LHCN-M2 (cell line): ENCODE measurements around the gene AGMO. TPM values are rescaled to one million over a fixed set of nuclear protein-coding genes. Genes with fewer than 3 reads are reported as not detected.
A peak's percentile ranks its signal among the peaks of the same experiment; 100 is the strongest.

Experiments used
- DNase-seq: peaks from one replicate; pipeline ENCODE4 v3.0.0-alpha.2; 2012; ENCODE audit warnings: low read depth
- total RNA-seq: library from RNA; depleted of rRNA; stranded (reverse); fragments of >200 nt; gene quantifications from 2 replicates; pipeline ENCODE4 v1.2.3, GENCODE V29; 2014

AGMO gene
- total RNA-seq, 1 experiment from 2014 or later, result not detected

DNA sequence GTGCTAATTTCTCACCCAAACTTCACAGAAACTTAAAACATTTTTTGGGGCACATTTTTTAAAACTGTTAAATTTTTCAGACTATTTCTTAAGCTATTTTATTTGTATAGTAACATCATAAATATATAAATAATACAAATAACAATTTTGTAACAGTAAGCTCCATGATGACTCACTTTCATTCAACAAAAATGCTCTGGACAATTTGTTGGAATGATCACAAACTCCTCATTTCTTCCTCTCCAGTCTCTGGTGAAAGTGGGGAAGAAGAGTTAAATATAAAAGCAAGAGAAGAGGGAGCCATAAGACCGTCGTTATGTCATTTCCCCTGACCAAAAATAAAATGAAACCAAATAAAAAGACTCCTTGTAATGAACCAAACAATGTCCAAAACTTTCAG lies 162.4 kb downstream of the AGMO start:
- DNase-seq, result peak; percentile 43

DNA sequence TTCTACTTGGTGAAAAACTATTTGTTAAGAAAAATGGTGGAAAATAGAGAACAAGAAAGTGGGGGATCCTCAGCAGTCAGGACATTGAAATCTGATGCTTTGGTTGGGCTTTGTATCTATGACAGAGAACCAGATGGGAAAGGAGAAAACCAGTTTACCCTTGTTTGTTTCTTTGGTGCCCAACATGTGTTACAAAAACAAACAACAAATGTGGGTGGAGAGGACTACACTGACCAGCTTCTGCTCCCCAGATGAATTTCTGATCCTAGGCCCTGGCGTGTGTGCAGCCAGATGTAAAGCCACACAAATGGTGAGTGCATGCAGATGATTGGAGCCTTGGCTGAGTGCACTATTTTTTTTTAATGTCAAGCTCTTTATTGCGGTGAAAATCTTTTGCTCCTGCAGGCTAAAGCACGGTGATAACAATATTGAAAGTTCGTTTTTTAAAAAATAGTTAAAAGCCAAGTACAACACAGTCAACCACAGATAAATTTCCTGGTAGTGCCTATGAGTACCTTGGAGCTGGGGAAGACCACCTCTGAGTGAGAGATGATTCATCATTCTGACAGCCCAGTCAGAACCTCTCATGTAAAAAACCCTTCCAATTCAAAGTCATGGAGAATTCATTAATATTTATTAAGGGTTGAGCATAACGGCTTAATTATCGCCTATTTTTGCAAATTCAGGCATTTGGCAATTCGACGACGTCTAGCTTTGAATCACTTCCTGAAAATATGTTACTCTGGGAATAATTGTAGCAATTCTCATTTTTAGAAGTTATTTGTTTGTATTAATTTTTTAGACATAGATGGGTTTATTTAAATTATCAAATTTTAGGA lies 163.7 kb downstream of the AGMO start:
- peak; percentile 11 for DNase-seq

DNA sequence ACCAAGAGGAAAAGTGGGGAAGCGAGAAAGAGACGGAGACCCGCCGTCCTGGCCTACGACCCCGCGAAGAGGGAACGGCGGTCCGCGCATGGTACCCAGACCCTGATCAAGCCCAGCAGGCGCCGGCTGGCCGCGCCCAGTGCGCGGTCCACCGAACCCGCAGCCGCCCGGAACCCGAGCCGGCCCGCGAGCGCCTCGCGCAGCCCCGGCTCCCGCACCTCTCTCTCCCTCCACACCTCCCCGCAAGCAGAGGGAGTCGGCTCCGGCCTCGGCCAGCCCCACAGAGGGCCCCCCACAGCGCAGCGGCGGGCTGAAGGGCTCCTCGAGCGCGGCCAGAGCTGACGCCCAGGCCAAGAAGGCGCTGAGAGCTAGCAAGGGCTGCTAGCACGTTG lies 164.7 kb downstream of the AGMO start:
- no peak for DNase-seq

DNA sequence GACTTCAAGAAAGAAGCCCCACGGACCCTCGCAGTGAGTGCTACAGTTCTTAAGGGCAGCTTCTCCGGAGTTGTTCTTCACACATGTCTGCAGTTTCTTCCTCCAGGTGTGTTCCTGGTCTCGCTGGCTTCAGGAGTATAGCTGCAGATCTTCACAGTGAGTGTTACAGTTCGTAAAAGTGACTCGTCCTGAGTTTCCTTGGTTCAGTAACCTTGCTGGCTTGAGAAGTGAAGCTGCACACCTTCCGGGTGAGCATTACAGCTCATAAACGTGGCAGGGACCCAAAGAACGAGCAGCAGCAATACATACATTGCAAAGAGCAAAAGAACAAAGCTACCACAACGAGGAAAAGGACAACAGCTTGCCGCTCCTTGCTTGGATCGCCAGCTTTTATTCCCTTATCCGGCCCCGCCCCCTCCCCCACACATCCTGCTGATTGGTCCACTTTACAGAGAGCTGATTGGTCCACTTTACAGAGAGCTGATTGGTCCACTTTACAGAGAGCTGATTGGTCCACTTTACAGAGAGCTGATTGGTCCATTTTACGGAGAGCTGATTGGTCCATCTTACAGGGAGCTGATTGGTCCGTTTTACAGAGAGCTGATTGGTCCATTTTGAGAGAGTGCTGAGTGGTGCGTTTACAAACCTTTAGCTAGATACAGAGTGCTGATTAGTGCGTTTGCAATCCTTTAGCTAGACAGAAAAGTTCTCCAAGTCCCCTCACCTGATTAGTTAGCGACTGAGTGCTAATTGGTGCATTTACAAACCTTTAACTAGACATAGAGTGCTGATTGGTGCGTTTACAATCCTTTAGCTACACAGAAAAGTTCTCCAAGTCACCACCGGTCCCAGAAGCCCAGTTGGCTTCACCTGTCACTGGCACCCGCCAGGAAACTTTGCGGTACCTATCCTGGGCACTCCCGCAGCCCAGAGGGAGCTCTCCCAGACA lies 165.3 kb downstream of the AGMO start:
- DNase-seq, result no peak

DNA sequence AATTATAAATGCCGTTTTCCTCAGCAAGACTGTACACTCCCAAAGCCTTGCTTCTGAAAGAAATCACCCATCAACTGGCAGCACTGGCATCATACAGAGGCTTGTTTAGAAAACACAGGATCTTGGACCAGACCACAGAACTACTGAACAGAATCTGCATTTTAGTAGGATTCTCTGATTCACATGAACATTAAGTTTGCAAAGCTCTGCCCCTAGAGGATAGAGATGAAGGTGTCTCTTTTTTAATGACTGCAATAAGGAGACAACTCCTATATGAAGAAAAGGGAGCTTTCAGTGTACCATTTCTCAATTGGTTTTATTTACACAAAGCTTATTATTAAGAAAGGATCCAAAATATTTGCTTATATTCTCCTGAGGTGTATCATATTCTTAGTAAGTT lies 172.7 kb downstream of the AGMO start:
- DNase-seq, result peak; percentile 16

DNA sequence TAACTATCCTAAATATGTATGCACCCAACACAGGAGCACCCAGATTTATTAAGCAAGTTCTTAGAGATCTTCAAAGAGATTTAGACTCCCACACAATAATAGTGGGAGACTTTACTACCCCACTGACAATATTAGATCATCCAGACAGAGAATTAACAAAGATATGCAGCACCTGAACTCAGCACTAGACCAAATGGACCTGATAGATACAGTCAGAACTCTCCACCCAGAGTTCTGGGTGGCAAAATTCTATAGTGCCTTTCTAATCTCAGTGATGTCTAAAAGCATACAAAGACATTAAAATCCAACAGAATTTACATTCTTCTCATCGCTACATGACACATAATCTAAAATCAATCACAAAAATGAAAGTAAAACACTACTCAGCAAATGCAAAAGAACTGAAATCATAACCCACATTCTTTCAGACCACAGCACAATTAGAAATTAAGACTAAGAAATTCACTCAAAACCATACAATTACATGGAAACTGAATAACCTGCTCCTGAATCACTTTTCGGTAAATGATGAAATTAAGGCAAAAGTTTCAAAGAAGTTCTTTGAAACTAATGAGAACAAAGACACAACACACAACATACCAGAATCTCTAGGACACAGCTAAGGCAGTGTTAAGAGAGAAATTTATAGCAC lies 183.2 kb downstream of the AGMO start:
- no peak for DNase-seq

DNA sequence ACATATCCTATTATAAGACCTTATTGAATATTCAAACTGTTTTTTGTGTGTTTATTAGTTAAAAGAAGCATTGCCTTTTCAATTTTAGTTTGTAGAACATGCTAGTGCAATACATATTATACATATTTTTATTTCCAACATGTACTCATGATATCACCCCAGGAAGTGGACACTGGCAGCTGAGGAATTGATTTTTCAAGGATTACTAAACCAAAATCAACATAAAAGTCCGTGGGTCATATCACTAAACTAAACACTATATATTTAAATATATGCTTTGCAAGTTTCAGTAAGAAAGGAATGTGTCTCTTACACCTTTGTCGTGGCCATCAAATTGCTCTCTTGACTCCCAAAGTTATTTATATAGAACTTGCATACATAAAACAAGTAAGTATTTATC lies 185.2 kb downstream of the AGMO start:
- DNase-seq, result no peak

DNA sequence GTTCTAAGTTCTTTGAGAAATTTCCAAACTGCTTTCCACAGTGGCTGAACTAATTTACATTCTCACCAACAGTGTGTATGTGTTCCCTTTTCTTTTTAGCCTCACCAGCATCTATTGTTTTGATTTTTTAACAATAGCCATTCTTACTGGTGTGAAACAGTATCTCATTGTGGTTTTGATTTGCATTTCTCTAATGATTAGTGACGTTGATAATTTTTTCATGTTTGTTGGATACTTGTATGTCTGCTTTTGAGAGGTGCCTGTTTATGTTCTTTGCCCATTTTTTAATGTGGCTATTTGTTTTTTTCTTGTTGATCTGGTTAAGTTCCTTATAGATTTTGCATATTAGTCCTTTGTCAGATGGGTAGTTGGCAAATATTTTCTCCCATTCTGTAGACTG lies 191.4 kb downstream of the AGMO start:
- no peak for DNase-seq

DNA sequence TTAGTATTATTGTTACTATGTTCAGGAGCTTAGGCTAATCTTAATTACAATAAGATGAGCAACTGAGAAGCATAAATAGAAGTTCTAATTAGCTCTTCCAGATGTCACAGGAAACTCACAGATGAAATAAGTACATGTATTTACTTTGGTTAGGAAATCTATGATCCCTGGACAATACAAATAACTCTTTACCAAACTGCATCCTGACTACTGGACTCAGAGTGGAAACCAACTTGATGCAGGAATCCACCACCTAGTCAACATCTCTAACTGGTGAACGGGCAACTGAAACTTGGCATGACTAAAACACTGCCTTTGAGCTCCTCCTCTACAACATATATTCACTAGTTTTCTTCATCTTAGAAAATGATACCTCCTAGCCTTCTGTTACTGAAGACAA lies 193.2 kb downstream of the AGMO start:
- no peak for DNase-seq

DNA sequence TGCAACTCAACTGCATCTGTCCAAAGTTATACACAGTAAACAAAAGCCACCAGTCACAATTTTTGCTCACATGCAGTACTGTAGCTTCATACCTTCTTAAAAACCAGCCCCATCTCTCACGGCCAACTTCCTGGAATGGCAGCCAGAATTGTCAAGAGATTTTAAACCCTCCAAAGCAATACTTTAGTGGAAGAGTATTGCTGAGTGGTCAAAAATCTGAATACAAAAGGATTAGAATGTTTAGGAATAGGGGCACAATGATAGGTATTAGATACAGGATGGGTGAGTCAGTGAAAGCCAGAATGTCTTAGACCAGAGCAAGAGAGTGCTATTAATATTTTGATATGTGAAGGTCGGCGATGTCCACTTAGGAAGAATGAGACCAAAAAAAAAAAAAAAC lies 193.9 kb downstream of the AGMO start:
- DNase-seq, result no peak

DNA sequence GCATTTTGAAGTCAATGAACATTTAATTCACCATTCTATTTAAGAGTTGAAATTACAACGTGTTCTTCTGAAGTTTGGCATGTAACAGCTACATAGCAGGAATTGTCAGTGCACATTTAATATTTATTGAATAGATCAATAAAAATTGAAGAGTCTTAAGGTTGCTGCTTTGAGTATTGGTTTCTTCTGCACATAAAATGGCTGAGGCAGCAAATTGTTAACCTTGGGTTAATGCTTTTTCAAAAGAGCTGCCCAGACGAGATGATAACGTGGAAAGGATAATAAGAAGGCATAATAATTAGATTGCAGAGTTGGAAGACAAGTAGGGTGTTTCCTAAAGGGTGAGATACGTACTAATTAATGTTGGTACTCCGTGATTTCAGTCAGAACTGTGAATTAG lies 203.7 kb downstream of the AGMO start:
- no peak for DNase-seq

DNA sequence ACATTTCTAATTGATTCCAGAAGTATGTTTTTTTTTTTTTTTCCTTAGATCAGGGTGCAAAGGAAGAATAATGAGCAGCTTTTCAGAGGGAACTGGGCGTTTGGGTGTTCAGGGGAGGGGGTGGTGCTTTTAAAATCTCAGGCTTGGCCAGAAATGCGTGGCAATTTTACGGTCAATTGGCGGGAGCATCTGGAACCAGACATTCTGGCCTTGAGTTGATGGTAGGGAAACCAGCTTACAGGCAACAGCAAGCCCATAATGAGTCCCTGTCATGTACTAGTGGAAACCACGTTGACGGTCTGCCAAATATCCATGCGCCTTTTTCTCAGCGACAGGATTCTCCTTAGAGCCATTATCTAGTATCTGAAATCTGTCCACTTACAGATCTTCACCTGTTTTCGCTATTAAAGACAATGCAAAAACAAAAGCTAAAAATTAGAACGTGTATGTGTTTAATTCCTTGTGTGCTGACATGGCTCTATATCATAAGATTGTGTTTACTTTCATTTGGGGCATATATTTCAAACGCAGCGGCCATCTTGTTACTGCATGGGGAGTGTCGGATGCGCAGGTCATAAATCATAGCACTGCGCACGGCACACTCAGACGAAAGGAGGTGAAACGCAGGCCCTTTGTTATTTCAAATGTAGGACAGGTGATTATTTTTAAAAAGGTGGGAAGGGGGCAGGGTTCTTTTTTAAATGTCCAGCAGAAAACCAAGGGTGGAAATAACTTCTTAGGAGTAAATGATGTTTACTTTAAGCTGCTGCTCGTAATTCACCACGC lies 209.2 kb downstream of the AGMO start:
- no peak for DNase-seq

DNA sequence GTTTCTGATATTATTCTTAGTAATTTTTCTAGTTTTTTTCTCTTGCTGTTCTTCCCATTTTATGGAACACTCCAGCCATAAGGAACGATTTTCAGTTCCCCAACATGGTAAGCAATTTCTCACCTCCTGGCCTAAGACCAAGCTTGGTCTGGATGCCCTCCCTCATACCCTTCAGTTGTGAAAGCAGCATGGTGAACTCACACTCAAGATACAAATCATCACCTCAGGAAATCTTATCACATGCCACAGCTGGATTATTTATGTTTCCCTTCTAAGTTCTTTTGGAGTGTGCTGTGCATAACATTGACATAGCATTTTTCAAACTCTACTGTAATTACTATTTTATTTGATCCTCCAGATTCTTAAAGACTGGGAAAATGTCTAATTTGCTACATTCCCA lies 216.6 kb downstream of the AGMO start:
- DNase-seq, result no peak

DNA sequence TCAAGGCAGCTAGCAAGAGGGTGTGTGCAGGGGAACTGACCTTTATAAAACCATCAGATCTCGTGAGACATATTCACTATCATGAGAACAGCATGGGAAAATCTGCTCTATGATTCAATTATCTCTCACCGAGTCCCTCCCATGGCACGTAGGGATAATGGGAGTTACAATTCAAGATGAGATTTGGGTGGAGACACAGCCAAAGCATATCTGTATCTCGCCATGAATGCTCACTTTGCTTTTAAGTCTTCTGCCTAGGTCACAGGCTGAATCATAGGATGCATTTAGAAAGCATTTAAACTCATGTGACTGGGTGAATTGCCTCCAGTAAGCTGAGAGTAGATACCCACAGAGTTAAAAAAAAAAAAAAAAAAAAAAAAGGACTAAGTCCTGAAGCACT lies 220.0 kb downstream of the AGMO start:
- DNase-seq, result peak; percentile 25

DNA sequence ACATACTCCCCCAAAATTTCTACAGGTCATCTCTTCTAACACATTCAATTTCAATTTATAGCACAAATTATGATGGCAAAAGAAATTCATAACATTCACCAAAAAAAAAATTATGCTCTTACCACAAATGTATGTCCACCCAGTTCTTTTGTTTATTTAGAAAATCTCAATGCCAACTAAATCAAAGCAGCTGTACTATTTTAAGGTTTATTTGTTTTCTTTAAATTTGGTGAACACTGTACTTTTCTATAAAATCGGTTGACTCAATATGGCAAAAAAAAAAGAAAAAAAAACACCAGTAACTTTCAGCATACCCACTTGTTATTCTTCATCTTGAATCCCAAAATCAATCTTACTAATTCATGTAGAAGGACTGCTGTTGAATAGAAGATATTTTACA lies 225.7 kb downstream of the AGMO start:
- DNase-seq, result no peak

DNA sequence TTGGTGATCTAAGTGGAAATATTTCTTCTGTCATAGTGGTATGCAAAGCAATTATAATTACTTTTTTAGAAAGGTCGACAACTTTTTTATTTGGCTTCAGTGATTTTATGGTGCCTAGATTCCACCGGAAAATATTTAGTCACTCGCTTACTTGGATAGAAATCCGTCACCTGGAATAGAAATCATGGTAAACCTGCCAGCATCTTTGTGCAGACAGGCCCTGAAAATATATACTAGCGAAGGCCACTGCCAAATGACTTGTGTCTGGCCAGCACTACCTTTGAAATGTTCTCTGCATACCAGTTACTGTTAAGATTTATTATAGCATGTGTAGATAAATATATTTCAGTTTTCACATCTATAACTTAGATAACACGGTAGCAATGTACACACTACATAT lies 226.4 kb downstream of the AGMO start:
- no peak for DNase-seq

DNA sequence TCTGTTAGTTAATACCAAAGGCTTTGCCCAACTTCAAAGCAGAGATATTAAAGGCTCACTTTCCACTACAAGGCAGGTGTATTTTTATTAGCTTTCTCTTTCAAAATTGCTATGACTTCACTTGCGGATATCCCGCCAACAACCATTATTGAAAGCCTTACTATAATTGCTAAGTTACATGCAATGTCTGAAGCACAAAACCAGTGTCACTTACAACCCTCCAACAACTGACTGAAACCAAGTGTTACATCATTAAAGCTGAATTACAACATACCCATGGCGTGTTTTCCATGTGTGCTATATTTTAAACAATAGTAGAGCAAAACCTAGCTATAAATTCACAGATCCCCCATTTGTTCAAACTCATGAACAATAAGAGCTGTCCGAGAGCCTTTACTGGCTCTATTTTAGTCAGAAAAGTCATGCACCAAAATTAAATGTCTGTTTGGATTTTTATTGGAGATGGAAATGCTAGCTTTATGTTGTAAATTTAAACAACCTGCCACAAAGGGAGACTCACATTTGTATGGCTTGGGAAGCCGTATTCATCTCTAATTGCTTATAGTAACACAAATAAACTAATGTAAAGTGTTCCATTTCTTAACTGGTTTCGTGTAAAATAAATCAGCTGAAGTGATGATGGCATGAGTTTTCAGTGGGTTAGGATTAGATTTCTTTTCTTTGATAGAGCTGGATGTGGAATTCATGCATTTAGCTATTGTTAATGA lies 227.1 kb downstream of the AGMO start:
- no peak for DNase-seq

DNA sequence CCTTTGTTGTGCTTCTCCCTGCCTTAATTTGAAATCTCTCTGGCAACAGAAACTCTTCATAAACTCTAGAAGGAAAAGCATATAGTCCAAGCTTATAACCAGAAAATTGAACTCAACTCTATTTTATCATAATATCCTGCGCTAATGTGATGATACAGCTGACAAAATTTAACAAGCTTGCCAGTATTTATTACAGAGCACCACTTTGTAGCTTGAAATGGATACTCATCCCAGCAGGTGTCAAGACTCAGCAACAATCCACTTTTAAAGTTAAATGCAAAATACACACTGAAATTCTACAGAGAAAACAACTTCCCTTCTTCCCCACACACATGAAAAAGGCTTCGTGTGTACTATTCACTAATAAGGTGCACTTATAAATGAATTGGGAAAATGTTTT lies 228.9 kb downstream of the AGMO start:
- DNase-seq, result no peak

DNA sequence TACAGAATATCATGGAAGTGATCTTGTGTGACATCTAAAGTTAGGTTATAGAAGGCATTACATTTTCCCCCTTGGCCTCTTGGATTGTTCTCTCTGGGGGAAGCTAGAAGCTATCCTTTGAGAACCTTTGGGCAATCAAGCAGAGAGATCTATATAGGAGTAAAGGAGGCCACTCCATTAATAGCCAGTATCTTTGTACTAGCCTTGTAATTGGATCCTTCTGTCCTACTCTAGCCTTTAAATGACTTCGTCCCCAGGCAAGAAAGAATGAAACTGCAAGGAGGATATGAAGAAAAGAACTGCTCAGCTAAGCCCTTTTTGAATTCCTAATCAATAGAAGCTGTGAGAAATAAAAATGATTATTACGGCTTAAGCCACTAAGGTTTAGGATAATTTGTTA lies 230.9 kb downstream of the AGMO start:
- DNase-seq, result no peak

DNA sequence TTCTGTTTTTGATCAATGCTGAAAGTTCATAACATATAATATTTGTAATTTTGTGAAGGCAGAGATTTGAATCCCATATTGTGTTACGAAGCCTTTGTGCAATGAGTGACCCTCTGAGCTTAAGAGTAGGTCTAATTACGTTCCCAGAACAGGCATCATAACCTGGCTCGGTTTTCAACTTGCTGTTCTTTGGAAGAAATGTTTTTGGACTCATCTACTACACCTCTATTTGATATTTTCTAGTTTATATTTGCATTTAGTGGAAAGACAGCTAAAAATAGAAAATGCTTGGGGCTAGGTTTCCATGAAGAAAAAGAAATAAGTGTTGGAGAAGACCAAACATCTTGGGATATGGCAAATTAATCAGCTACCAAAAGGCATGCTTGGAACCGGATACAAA lies 234.8 kb downstream of the AGMO start:
- DNase-seq, result no peak
